Measurements from ENCODE around the gene EDAR. TPM values are rescaled to one million over a fixed set of nuclear protein-coding genes. Genes with fewer than 3 reads are reported as not detected.

Gene EDAR
- total RNA-seq, 4 donors from 2014 or later: not detected

- no peak for DNase-seq (ENCODE audit: extremely low spot score)
- 65% methylated on average over 5 of the region's 5 CpGs for WGBS
- H3K4me3 ChIP-seq: no peak overlapping the region
- peaks cover 0 to 30% (median 17%) of the 10 kb centered on the region in 4 donors for H3K4me1 ChIP-seq
- H3K36me3 ChIP-seq: no peaks in the 10 kb centered on the region
- H3K27me3 ChIP-seq: no peaks in the 10 kb centered on the region
- no peaks in the 10 kb centered on the region for H3K9me3 ChIP-seq
- TF ChIP-seq POLR2AphosphoS5 (IDR thresholded peaks at IDR 0.05) (no peak), EP300 (IDR thresholded peaks at IDR 0.05) (no peak), CTCF (IDR thresholded peaks at IDR 0.05) (no peak), POLR2A (IDR thresholded peaks at IDR 0.05; ENCODE audit: low read depth) (no peak)
- H3K27ac ChIP-seq (replicated peaks in 1 of 4): no peak overlapping the region
- intact Hi-C loops (cut with DNase I): no loop called here
These were observed 71.5 kb downstream of the EDAR start for GRCh38 chr2:108917526-108917925.

- Histone ChIP-seq H3K4me3 (no peak overlapping the region), H3K4me1 (peaks cover 0 to 25% (median 15%) of the 10 kb centered on the region in 4 donors), H3K27ac (replicated peaks in 1 of 4) (peak overlapping the region in 2 of 4 donors; percentile 5 to 34), H3K9me3 (no peaks in the 10 kb centered on the region), H3K27me3 (no peaks in the 10 kb centered on the region), H3K36me3 (no peaks in the 10 kb centered on the region)
- TF ChIP-seq EP300 (IDR thresholded peaks at IDR 0.05): no peak
- no peak for TF ChIP-seq CTCF (IDR thresholded peaks at IDR 0.05)
- intact Hi-C loops (cut with DNase I): no loop called here
- WGBS: 17% methylated on average over 14 of the region's 14 CpGs
- DNase-seq (ENCODE audit: extremely low spot score): no peak
These were observed 72.1 kb downstream of the EDAR start for GRCh38 chr2:108916796-108917421.

- DNase-seq (ENCODE audit: extremely low spot score): no peak
- 84% methylated on average over 9 of the region's 15 CpGs for WGBS
- no peak overlapping the region for H3K27ac ChIP-seq (replicated peaks in 1 of 4)
These were observed 72.8 kb downstream of the EDAR start for GRCh38 chr2:108916122-108916795.

GRCh38 chr2:108912629-108912902 lies 76.5 kb downstream of the EDAR start:
- Histone ChIP-seq H3K27ac (replicated peaks in 1 of 4) (no peak overlapping the region), H3K36me3 (no peaks in the 10 kb centered on the region), H3K4me3 (no peak overlapping the region), H3K27me3 (no peaks in the 10 kb centered on the region), H3K9me3 (no peaks in the 10 kb centered on the region), H3K4me1 (peaks cover 0 to 14% (median 10%) of the 10 kb centered on the region in 4 donors)
- intact Hi-C loops (cut with DNase I): loop anchor here (5.0 kb wide), 1 partner anchor 40 kb away; no protein-coding TSS in a partner anchor
- DNase-seq (ENCODE audit: extremely low spot score): no peak
- 92% methylated on average over 5 of the region's 5 CpGs for WGBS
- TF ChIP-seq EP300 (IDR thresholded peaks at IDR 0.05) (no peak), POLR2AphosphoS5 (IDR thresholded peaks at IDR 0.05) (no peak), POLR2A (IDR thresholded peaks at IDR 0.05; ENCODE audit: low read depth) (no peak), CTCF (IDR thresholded peaks at IDR 0.05) (no peak)

More at GRCh38 chr2:108916122-108916795, 72.8 kb downstream of the EDAR start:
- intact Hi-C loops (cut with DNase I): no loop called here
- Histone ChIP-seq H3K9me3 (no peaks in the 10 kb centered on the region), H3K36me3 (no peaks in the 10 kb centered on the region), H3K4me1 (peaks cover 0 to 25% (median 15%) of the 10 kb centered on the region in 4 donors), H3K4me3 (no peak overlapping the region), H3K27me3 (no peaks in the 10 kb centered on the region)
- TF ChIP-seq POLR2A (IDR thresholded peaks at IDR 0.05; ENCODE audit: low read depth) (no peak), EP300 (IDR thresholded peaks at IDR 0.05) (no peak), CTCF (IDR thresholded peaks at IDR 0.05) (no peak), POLR2AphosphoS5 (IDR thresholded peaks at IDR 0.05) (no peak)

Data from esophagus muscularis mucosa (tissue), 4 donors.